ENCODE results near the gene CAMSAP2.

The CAMSAP2 gene

GRCh38 chr1:200856716-200857357 is 118.1 kb downstream of the CAMSAP2 start:
- DNase-seq = no peak

- no peak for DNase-seq
These were observed 119.1 kb downstream of the CAMSAP2 start for GRCh38 chr1:200857804-200858203.

GRCh38 chr1:200861937-200862647 is 123.4 kb downstream of the CAMSAP2 start:
- no peak for DNase-seq

- DNase-seq = no peak
These were observed 124.2 kb downstream of the CAMSAP2 start for GRCh38 chr1:200862713-200863415.

GRCh38 chr1:200866116-200866515 is 127.4 kb downstream of the CAMSAP2 start:
- DNase-seq = no peak

GRCh38 chr1:200866521-200866920 is 127.8 kb downstream of the CAMSAP2 start:
- no peak for DNase-seq

GRCh38 chr1:200867018-200867811 is 128.5 kb downstream of the CAMSAP2 start:
- DNase-seq = no peak

GRCh38 chr1:200869376-200869752 is 130.7 kb downstream of the CAMSAP2 start:
- DNase-seq = no peak

GRCh38 chr1:200869753-200870391 is 131.2 kb downstream of the CAMSAP2 start:
- no peak for DNase-seq

GRCh38 chr1:200872446-200873115 is 133.9 kb downstream of the CAMSAP2 start, which contains the start of gene GPR25:
GPR25 (plus strand) TSS chr1:200872981; CDS start chr1:200873038, 57 bp downstream.
- no peak for DNase-seq

GRCh38 chr1:200873116-200873670 is 134.5 kb downstream of the CAMSAP2 start:
- DNase-seq = no peak

GRCh38 chr1:200873671-200874397 is 135.1 kb downstream of the CAMSAP2 start:
- no peak for DNase-seq

- DNase-seq = no peak
These were observed 136.0 kb downstream of the CAMSAP2 start for GRCh38 chr1:200874694-200875093.

- DNase-seq = no peak
These were observed 136.7 kb downstream of the CAMSAP2 start for GRCh38 chr1:200875416-200875815.

- no peak for DNase-seq
These were observed 138.3 kb downstream of the CAMSAP2 start for GRCh38 chr1:200877010-200877409.

GRCh38 chr1:200877839-200878551 is 139.3 kb downstream of the CAMSAP2 start:
- no peak for DNase-seq

- no peak for DNase-seq
These were observed 141.5 kb downstream of the CAMSAP2 start for GRCh38 chr1:200880212-200880611.

- DNase-seq = no peak
These were observed 144.4 kb downstream of the CAMSAP2 start for GRCh38 chr1:200883118-200883517.

- DNase-seq = no peak
These were observed 147.1 kb downstream of the CAMSAP2 start for GRCh38 chr1:200885623-200886402.

Data from SW 1271 (cell line).